Colonic mucosa (tissue), 4 donors: Measurements from ENCODE around the gene PANK2. TPM values are rescaled to one million over a fixed set of nuclear protein-coding genes. Genes with fewer than 3 reads are reported as not detected.

Experiments used
- DNase-seq: peaks from one replicate; pipeline ENCODE4 v3.0.0-alpha.2; 2020
- H3K27ac ChIP-seq: fragments of 200-600 bp; one replicate; pipeline ENCODE4 v1.8.0; 2021
- H3K27me3 ChIP-seq: fragments of 200-600 bp; one replicate; pipeline ENCODE4 v1.8.0; 2021
- H3K36me3 ChIP-seq: fragments of 200-600 bp; one replicate; pipeline ENCODE4 v1.8.0; 2021
- H3K4me1 ChIP-seq: fragments of 200-600 bp; one replicate; pipeline ENCODE4 v1.8.0; 2021; ENCODE audit warnings: mild to moderate bottlenecking
- H3K4me3 ChIP-seq: fragments of 200-600 bp; one replicate; pipeline ENCODE4 v1.8.0; 2021
- H3K9ac ChIP-seq, 2 donors: one replicate each; pipeline ENCODE4 v1.7.0; 2013; ENCODE audit warnings: control low read depth in 2 of 2, low read depth in 2 of 2, low read length in 2 of 2
- H3K9me3 ChIP-seq: fragments of 200-600 bp; one replicate; pipeline ENCODE4 v1.8.0; 2021
- CTCF ChIP-seq: fragments of 200-600 bp; IDR thresholded peaks from one replicate; pipeline ENCODE4 v1.8.0; 2022; ENCODE audit warnings: antibody characterized with exemption, mild to moderate bottlenecking
- intact Hi-C: fragments of 100-400 bp; cut with DNase I; formaldehyde crosslinking; loops from one replicate; pipeline ENCODE4 v1.14.1; 2022
- total RNA-seq, 2 donors: library from RNA; stranded (reverse); fragmentation: NEBNext Ultra II Directional in 1 of 2; extraction: Animal tissue kit (Norgen Biotek cat#: 25700) in 1 of 2; gene quantifications; one replicate each; pipeline ENCODE4 v1.2.1, GENCODE V29; 2021
- donor health status: healthy.
- donor health status: DM: no; HTN: no; CAD: no.
- donor health status: DM: no; HTN: no; CAD: no.

The PANK2 gene
- total RNA-seq, 2 donors from 2014 or later, result 29.7 to 31.3 TPM

- Histone ChIP-seq H3K9ac (no peak overlapping the region), H3K4me3 (no peak overlapping the region), H3K27ac (no peak overlapping the region), H3K36me3 (peaks cover 36% of the 10 kb centered on the region), H3K4me1 (no peaks in the 10 kb centered on the region), H3K27me3 (no peaks in the 10 kb centered on the region), H3K9me3 (no peaks in the 10 kb centered on the region)
- no peak for TF ChIP-seq CTCF
- intact Hi-C loops, result no loop called here
- DNase-seq, result no peak
These were observed 30.5 kb upstream of the PANK2 start for GRCh38 chr20:3858689-3859088.

GRCh38 chr20:3861191-3861590, 28.0 kb upstream of the PANK2 start:
- intact Hi-C loops, result no loop called here
- Histone ChIP-seq H3K27ac (no peak overlapping the region), H3K4me1 (no peaks in the 10 kb centered on the region), H3K27me3 (no peaks in the 10 kb centered on the region), H3K9ac (no peak overlapping the region), H3K4me3 (no peak overlapping the region), H3K9me3 (no peaks in the 10 kb centered on the region), H3K36me3 (peaks cover 55% of the 10 kb centered on the region)
- no peak for DNase-seq
- no peak for TF ChIP-seq CTCF

GRCh38 chr20:3862333-3862732, 26.9 kb upstream of the PANK2 start:
- no peak overlapping the region for H3K9ac ChIP-seq
- no peak overlapping the region for H3K27ac ChIP-seq
- intact Hi-C loops, result no loop called here
- no peak for TF ChIP-seq CTCF
- H3K4me1 ChIP-seq, result no peaks in the 10 kb centered on the region
- no peaks in the 10 kb centered on the region for H3K9me3 ChIP-seq
- no peaks in the 10 kb centered on the region for H3K27me3 ChIP-seq
- no peak overlapping the region for H3K4me3 ChIP-seq
- H3K36me3 ChIP-seq, result peaks cover 55% of the 10 kb centered on the region
- no peak for DNase-seq

GRCh38 chr20:3863317-3863716, 25.9 kb upstream of the PANK2 start:
- no peak for TF ChIP-seq CTCF
- DNase-seq, result no peak
- H3K4me3 ChIP-seq, result no peak overlapping the region
- H3K36me3 ChIP-seq, result peaks cover 50% of the 10 kb centered on the region
- H3K9me3 ChIP-seq, result no peaks in the 10 kb centered on the region
- H3K27me3 ChIP-seq, result no peaks in the 10 kb centered on the region
- H3K27ac ChIP-seq, result no peak overlapping the region
- intact Hi-C loops, result no loop called here
- no peaks in the 10 kb centered on the region for H3K4me1 ChIP-seq
- H3K9ac ChIP-seq, result no peak overlapping the region

GRCh38 chr20:3864518-3864917, 24.7 kb upstream of the PANK2 start:
- no peak overlapping the region for H3K9ac ChIP-seq
- DNase-seq, result no peak
- H3K27ac ChIP-seq, result no peak overlapping the region
- H3K27me3 ChIP-seq, result no peaks in the 10 kb centered on the region
- intact Hi-C loops, result no loop called here
- H3K9me3 ChIP-seq, result no peaks in the 10 kb centered on the region
- H3K4me1 ChIP-seq, result no peaks in the 10 kb centered on the region
- peaks cover 44% of the 10 kb centered on the region for H3K36me3 ChIP-seq
- no peak overlapping the region for H3K4me3 ChIP-seq
- no peak for TF ChIP-seq CTCF
